ENCODE data around the gene EPB41L3.

The EPB41L3 gene

DNA sequence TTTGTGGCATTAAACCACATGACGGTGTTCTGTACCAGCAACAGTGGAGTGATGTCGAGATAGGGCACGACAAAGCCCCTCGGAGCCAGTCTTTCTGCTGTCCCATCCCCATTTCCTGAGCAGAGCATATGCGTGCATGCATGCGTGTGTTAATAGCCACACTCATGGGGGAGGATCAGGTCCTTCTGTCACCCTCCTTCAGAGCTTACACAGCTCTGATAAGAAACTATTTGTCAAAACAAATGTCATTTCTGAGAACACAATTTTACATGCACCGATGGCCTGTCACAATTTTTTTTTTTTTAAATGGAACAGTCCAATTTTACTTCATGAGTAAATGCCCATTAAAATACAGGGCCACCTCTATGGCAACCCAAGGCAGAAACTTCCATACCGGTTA, 152.4 kb downstream of the EPB41L3 start:
- ChIA-PET CTCF (no interaction called here), POLR2A (no interaction called here)
- DNase-seq (ENCODE audit: extremely low spot score): no peak
- TF ChIP-seq, protein P1, sequence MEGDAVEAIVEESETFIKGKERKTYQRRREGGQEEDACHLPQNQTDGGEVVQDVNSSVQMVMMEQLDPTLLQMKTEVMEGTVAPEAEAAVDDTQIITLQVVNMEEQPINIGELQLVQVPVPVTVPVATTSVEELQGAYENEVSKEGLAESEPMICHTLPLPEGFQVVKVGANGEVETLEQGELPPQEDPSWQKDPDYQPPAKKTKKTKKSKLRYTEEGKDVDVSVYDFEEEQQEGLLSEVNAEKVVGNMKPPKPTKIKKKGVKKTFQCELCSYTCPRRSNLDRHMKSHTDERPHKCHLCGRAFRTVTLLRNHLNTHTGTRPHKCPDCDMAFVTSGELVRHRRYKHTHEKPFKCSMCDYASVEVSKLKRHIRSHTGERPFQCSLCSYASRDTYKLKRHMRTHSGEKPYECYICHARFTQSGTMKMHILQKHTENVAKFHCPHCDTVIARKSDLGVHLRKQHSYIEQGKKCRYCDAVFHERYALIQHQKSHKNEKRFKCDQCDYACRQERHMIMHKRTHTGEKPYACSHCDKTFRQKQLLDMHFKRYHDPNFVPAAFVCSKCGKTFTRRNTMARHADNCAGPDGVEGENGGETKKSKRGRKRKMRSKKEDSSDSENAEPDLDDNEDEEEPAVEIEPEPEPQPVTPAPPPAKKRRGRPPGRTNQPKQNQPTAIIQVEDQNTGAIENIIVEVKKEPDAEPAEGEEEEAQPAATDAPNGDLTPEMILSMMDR (IDR thresholded peaks at IDR 0.05; ENCODE audit: control extremely low read depth, extremely low read depth, low read depth, missing control alignments): no peak

DNA sequence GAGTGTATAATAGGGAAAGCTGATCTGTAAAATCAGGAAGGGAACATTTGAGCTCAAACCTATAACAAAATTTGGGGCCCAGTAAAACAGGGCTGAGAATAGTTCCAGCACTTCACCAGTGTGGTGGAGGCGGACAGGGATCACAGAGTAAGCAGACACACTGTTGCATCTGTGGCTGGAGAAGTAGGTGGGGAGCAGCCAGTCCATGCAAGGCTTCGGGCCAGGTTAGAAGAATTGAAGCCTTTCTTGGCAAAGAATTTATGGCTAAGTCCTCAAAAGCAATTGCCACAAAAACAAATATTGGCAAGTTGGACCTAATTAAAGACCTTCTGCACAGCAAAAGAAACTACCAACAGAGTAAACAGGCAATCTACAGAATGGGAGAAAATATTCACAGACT, 154.4 kb downstream of the EPB41L3 start:
- TF ChIP-seq, protein P1 (IDR thresholded peaks at IDR 0.05; ENCODE audit: control extremely low read depth, extremely low read depth, low read depth, missing control alignments): no peak
- DNase-seq (ENCODE audit: extremely low spot score): no peak
- CTCF ChIA-PET: no interaction called here
- POLR2A ChIA-PET: no interaction called here

DNA sequence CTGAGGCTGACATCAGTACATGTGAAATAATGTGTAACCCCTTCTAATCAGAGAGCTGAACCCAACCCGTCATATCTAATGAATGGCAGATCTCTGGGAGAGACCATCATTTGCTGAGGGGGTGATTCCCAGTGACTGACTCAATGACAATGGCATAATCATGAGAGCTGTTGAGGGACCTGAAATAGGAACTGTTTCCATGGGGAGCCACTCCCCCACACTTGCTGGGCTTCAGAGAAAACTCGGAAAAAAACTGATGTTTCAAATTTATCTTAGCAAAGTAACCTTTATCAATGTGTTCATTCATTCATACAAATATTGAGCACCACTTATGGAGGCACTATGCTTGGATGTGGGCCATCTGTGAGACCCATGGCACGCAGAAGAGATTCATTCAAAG, 154.9 kb downstream of the EPB41L3 start:
- ChIA-PET CTCF (no interaction called here), POLR2A (no interaction called here)
- TF ChIP-seq, protein P1 (IDR thresholded peaks at IDR 0.05; ENCODE audit: control extremely low read depth, extremely low read depth, low read depth, missing control alignments): no peak
- DNase-seq (ENCODE audit: extremely low spot score): no peak

DNA sequence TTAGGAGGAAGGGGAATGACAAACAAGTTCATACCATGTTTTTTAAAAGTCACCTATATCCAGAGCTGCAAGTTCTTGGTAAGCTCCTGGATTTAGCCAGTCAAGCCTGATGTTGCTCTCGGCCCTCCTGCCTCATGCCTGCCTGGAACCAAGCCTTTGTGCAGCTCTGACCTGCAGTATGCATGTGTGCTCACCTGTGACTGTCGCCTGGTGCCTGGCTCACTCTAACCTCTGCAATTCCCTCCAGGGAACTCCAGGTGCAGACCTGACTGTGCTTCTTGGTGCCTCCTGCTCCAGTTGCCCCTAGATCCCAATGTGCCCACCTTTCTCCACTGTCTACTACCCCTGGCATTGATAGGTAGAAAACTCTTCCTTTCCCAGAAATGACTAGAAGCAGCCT, 163.2 kb downstream of the EPB41L3 start:
- TF ChIP-seq, protein P1 (IDR thresholded peaks at IDR 0.05; ENCODE audit: control extremely low read depth, extremely low read depth, low read depth, missing control alignments): no peak
- POLR2A ChIA-PET: no interaction called here
- CTCF ChIA-PET: no interaction called here
- DNase-seq (ENCODE audit: extremely low spot score): no peak

DNA sequence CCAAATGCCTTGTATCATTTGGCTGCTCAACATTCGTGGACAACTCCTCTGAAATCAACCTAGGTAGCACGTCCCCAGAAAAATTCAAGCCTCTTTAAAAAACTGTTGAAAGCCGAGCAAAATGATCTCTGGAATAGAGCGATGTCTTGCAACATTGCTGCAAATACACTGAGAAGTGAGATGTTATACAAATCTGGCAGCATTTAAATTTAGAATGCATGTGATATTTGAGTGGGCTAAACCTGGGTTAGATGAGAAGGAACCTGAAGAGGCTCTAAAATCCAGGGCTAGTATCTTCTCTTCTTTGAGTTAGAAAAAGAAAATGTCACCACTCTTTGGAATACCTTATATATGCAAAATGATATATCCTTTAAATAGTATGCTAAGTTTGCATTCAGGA, 166.8 kb downstream of the EPB41L3 start:
- CTCF ChIA-PET: interaction anchor here (0.8 kb wide), 1 partner anchor 11 kb away, joined by 3 read pairs; no protein-coding TSS in a partner anchor
- TF ChIP-seq, protein P1 (IDR thresholded peaks at IDR 0.05; ENCODE audit: control extremely low read depth, extremely low read depth, low read depth, missing control alignments): no peak
- DNase-seq (ENCODE audit: extremely low spot score): no peak
- POLR2A ChIA-PET: no interaction called here

DNA sequence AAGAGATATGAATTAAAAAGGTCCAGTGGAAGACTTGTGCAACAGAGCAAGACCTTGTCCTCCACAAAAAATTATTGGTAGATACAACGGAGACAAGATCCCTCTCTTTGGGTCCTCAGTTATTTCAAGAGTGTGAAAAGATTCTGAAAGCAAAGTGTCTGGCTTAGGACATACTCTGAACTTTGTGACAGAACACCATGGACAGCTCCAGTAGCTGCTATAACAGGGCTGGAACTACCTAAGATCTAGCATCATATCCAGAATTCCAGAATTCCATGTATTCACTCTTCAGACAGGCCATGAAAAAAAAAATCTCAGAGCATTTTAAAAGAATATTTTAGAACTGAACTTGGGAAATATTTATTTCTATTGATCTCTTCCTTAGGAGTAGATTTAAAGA, 173.5 kb downstream of the EPB41L3 start:
- ChIA-PET POLR2A (no interaction called here), CTCF (no interaction called here)
- no peak for DNase-seq (ENCODE audit: extremely low spot score)
- TF ChIP-seq, protein P1 (IDR thresholded peaks at IDR 0.05; ENCODE audit: control extremely low read depth, extremely low read depth, low read depth, missing control alignments): no peak

DNA sequence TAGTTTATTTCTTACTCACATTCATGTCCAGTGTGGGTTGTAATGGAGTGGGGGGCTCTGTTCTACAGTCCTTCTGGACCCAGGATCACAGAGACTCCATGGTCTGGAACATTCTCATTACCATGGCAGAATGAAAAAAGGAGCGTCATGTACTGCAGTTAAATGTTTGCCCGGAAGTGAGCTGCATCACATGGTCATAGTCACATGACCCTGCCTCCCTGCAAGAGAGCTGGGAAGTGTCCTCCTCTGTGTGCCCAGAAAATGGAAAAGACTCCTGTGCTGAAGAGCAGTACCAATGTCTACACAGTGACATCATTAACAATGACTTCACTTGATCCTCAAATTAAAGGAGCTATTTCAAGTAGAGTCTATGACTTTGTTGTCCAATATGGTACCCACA, 174.3 kb downstream of the EPB41L3 start:
- POLR2A ChIA-PET: no interaction called here
- no peak for DNase-seq (ENCODE audit: extremely low spot score)
- CTCF ChIA-PET: no interaction called here
- TF ChIP-seq, protein P1 (IDR thresholded peaks at IDR 0.05; ENCODE audit: control extremely low read depth, extremely low read depth, low read depth, missing control alignments): no peak
